SK-N-MC (cell line): ENCODE data around the gene RAET1E.

ENCODE experiments used
- EZH2 ChIP-seq: fragments of 200-600 bp; sonication (generic); IDR thresholded peaks from one replicate; pipeline ENCODE4 v1.6.1; 2017; ENCODE audit warnings: antibody characterized with exemption
- FOXP2 ChIP-seq: optimal IDR thresholded peaks from 2 replicates; pipeline ENCODE3; 2011; ENCODE audit warnings: mild to moderate bottlenecking, moderate library complexity; ENCODE audit not compliant: insufficient read depth; ENCODE audit errors: extremely low read length, control extremely low read depth
- POLR2AphosphoS5 ChIP-seq: IDR thresholded peaks from 2 replicates; pipeline ENCODE4 v1.6.1; 2012; ENCODE audit warnings: mild to moderate bottlenecking, low read depth, low read length, borderline replicate concordance

GRCh38 chr6:149924206-149924932 lies 26.5 kb upstream of the RAET1E start:
- TF ChIP-seq FOXP2 (no peak), EZH2 (no peak), POLR2AphosphoS5 (no peak)
